Stimulated activated CD4-positive, alpha-beta T cell treated with anti-CD3 and anti-CD28 coated beads, Interleukin-15, amount 100 ng/mL, for 1 hour (primary cell): ENCODE results near the gene SRPRB.

Experiments
- DNase-seq, 2 donors: peaks; one replicate each; pipeline ENCODE4 v3.0.0-alpha.2; 2020; ENCODE audit warnings: low read depth in 1 of 2, low spot score in 1 of 2

The SRPRB gene

GRCh38 chr3:133840055-133840737 lies 34.6 kb downstream of the SRPRB start:
- DNase-seq, result no peak

GRCh38 chr3:133840767-133841166 lies 35.2 kb downstream of the SRPRB start:
- no peak for DNase-seq

GRCh38 chr3:133841196-133841595 lies 35.6 kb downstream of the SRPRB start:
- no peak for DNase-seq

- DNase-seq, result no peak
Observed at GRCh38 chr3:133842158-133842557, 36.5 kb downstream of the SRPRB start.

GRCh38 chr3:133843634-133844033 lies 38.0 kb downstream of the SRPRB start:
- no peak for DNase-seq

- no peak for DNase-seq
Observed at GRCh38 chr3:133845127-133845526, 39.5 kb downstream of the SRPRB start.

- no peak for DNase-seq
Observed at GRCh38 chr3:133849346-133849745, 43.7 kb downstream of the SRPRB start.

GRCh38 chr3:133850034-133850433 lies 44.4 kb downstream of the SRPRB start:
- no peak for DNase-seq

- no peak for DNase-seq
Observed at GRCh38 chr3:133851266-133851906, 45.8 kb downstream of the SRPRB start.

GRCh38 chr3:133851931-133852330 lies 46.3 kb downstream of the SRPRB start:
- DNase-seq, result no peak

GRCh38 chr3:133853063-133853924 lies 47.7 kb downstream of the SRPRB start:
- DNase-seq, result no peak

GRCh38 chr3:133853925-133854227 lies 48.3 kb downstream of the SRPRB start:
- DNase-seq, result no peak

- DNase-seq, result no peak
Observed at GRCh38 chr3:133854264-133855001, 48.8 kb downstream of the SRPRB start.

- no peak for DNase-seq
Observed at GRCh38 chr3:133855002-133855370, 49.4 kb downstream of the SRPRB start.

- no peak for DNase-seq
Observed at GRCh38 chr3:133855772-133856171, 50.2 kb downstream of the SRPRB start.

- DNase-seq, result no peak
Observed at GRCh38 chr3:133856316-133856715, 50.7 kb downstream of the SRPRB start.

- DNase-seq, result no peak
Observed at GRCh38 chr3:133857767-133858166, 52.2 kb downstream of the SRPRB start.

- no peak for DNase-seq
Observed at GRCh38 chr3:133859381-133860234, 54.0 kb downstream of the SRPRB start.

- no peak for DNase-seq
Observed at GRCh38 chr3:133860519-133860918, 54.9 kb downstream of the SRPRB start.

- DNase-seq, result no peak
Observed at GRCh38 chr3:133862161-133862560, 56.5 kb downstream of the SRPRB start.

- DNase-seq, result no peak
Observed at GRCh38 chr3:133863911-133864310, 58.3 kb downstream of the SRPRB start.
